NCI-H2029 (cell line): ENCODE measurements around the gene SV2B.

ENCODE experiments used
- DNase-seq: peaks from one replicate; lab custom pipeline; 2025; lab: John Stamatoyannopoulos, UW

The SV2B gene

DNA sequence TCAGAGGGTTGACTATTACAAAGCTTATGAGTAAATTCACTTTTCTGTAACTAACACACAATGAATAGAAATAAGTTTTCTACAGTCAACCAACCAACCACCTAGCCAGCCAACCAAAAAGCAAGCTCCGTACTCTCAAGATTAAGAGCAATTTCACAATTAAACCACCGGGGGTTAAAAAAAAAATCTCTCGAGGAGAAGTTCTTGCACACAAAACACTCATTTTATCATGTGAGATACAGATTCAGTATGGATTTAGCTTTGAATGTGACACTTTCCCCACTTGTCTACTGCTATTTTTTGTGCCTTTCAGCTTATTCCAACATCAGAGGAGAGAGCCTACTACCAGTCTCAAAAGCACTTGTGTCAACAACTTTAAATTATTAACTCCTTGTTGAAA, 135.3 kb downstream of the SV2B start:
- DNase-seq: no peak

DNA sequence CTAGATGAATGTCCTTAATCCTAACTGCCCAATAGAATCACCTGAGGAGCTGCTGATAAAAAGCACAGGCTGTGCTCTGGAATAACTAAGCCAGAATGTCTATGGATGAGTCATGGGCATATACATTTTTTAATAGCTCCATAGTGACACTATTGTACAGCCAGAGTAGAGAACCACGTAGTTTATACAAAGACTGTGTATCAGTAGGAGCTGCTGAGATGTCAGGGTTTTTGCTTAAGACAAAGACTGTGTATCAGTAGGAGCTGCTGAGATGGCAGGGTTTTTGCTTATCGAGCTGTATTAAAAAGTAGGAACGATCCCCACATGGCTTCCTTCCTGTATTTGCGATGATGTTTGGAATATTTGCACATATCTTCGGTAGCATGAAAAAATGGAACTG, 137.4 kb downstream of the SV2B start:
- no peak for DNase-seq

DNA sequence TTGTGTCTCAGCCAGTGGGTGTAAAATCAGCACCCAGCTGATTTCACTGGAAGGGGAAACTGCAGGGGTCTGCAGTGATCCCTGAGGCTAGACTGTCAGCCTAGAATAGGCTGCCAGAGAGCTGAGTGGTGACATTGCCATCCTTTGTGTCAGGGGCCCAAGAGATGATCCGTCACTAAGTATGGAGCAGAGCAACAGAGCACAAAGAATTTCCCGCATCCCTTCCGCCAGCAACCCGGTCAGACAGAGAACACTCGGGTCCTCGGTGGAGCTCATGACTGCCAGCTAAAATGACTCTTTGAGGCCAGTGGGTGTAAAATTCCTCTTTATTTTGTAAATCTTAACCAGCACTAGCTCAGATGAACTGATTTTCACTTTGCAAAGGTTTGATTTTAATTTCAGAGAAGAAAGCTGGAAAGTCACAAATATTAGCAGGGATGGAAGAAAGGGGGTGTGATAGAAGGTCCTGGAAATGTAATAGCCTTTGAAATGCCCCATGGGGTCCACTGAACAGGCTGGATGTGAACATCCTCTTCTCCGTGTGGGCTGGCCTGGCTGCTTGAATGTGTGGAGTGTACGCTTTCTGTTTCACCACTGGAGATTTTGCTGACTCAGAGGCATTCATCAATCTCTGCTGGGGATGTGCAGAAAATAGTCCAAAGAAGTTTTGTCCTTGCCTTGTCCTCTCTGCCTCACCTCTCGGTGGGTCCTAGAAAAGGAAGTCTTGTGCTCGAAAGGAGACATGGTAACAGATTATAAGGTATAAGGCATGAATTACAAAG, 138.8 kb downstream of the SV2B start:
- DNase-seq: no peak

- no peak for DNase-seq
Observed at GRCh38 chr15:91243826-91244225, 143.8 kb downstream of the SV2B start.

GRCh38 chr15:91244919-91245318, 144.9 kb downstream of the SV2B start:
- DNase-seq: no peak

- DNase-seq: no peak
Observed at GRCh38 chr15:91246998-91247397, 146.9 kb downstream of the SV2B start.

GRCh38 chr15:91249591-91249990, 149.5 kb downstream of the SV2B start:
- DNase-seq: no peak

DNA sequence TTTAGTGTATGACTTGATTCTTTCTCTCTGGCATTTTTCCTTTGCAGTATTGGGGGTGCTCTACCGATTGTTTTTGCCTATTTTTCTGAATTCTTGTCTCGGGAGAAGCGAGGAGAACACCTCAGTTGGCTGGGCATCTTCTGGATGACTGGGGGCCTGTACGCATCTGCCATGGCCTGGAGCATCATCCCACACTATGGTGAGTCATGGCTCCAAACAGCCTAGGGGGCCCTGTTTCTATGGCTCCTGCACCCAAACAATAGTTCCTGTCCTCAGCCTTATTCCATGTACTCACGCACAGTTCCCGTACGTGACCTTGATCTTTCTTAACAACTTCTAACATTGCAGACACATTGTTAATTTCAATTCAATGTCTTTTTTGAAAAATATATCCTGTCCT, 152.3 kb downstream of the SV2B start:
- DNase-seq: no peak

DNA sequence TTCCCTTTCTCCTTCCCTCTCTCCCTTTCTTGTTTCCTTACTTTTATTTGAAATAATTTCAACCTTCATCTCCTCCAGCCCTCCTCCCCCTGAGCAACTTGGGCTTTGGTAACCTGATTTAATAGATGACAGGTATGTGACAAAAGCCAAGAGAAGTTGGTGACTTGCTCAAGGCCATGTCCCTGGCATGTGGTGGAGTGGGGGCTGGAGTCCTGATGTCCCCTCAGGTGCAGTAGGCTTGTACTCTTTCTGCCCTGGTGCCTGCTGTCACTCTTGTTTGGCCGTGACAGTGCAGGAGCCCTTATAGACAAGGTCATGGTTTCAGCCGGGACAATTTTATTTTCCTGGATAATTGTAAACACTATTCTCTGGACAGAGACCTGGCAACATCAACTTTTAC, 152.7 kb downstream of the SV2B start:
- DNase-seq: no peak

DNA sequence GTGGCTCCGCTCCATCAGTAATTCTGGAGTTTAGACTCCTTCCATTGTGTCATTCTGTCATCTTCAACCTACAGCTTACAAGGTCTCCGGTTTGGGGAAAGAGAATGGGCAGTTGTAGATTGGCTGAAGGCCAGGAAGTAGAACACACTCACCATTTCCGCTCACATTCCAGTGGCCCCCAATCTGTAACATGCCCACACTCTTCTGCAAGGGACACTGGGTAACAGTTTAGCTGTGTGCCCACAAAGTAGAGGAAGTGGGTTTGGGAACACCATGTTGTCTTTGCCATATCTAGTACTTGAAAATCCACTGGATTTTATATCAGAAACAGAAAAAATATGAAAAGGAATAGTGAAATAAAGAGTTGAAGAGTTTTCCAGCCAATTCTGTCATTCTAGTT, 153.5 kb downstream of the SV2B start:
- DNase-seq: no peak

GRCh38 chr15:91254766-91255165, 154.7 kb downstream of the SV2B start:
- DNase-seq: no peak

- DNase-seq: no peak
Observed at GRCh38 chr15:91255670-91256192, 155.7 kb downstream of the SV2B start.

DNA sequence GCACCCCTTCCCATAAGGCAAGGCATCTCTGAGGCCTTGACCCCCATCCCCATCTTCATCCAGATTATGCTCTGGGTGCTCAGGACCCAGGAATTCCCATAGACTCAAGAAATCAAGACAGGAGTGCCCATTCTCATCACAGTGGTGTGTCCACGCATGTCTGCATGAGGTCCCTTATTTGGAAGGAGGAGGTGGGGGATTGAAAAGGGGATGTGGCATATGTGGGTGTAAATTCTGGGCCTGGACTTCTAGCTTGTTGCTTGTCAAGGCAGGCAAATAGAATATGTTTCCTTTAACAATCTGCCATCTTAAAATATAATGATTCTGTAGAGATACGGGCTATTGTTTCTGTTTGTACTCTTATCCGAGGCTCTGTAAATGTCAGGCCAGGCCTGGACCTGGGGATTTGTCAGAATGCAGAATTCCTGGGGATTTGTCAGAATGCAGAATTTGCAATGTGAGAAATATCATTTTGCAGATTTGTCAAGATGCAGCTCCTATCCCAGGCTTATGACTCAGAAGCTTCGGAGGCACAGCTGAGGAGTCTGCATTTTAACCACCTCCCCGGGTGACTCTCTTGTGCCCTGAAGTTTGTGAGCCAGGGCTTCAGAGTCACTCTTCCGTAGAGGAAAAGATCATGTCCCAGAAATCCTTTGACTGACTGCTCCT, 157.8 kb downstream of the SV2B start:
- no peak for DNase-seq

- no peak for DNase-seq
Observed at GRCh38 chr15:91258415-91258759, 158.3 kb downstream of the SV2B start.

- DNase-seq: no peak
Observed at GRCh38 chr15:91259077-91259476, 159.0 kb downstream of the SV2B start.

GRCh38 chr15:91261345-91261744, 161.3 kb downstream of the SV2B start:
- DNase-seq: no peak

- DNase-seq: no peak
Observed at GRCh38 chr15:91263632-91264531, 163.8 kb downstream of the SV2B start.

DNA sequence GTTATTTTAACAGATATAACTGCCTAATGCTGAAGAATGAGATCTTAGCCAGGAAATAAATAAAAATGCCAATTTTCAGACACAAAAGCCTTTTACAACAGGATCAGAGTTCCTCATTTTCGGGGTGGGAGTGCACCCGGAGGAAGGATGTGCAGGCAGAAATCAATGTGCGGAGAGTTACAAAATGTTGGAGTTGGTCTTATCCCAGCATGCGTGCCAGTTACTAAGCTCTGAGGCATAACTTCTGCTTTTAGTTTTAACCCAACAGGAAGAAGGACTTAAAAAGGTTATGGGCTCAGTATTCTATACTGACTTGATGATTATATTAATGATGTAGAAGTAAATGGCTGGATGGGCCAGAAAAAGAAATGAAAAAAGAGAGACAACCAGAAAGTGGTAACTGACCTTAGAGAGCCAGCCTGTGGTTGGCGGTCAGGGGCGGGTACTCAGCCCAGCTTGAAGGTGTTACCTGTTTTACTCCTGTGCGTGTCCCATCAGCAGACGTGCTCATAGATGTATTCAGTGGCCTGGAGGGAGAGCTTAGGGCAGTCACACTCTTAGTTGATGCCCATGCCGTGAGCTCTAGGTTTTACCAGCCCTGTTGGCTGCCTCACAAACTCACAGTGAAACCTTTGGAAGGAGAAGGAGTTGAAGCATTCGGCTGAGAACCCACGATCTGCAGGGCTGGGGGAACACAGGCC, 164.7 kb downstream of the SV2B start:
- DNase-seq: no peak

DNA sequence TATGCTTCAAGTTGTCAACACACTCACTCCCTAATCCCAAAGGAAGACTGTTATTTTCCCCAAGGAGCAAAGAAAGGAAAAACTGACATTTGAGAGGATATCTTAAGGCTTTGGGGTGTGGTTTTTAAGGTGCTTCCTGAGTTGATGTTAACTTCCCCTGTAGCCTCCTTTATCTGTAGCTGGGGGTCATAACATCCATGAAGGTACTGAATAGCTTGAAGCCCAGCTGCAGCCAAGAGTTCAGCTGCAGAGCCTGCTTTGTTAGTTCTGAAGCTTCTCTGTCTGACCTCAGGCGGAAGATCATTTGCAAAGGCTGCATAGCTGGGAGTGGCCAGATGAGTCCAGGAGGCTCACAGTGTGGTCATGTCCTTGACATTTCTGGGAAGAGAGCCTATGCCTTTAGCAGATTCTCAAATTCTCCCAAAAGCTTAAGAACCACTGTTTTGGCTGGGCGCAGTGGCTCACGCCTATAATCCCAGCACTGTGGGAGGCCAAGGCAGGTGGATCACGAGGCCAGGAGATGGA, 165.4 kb downstream of the SV2B start:
- DNase-seq: no peak

- DNase-seq: no peak
Observed at GRCh38 chr15:91268510-91268909, 168.5 kb downstream of the SV2B start.

- no peak for DNase-seq
Observed at GRCh38 chr15:91270747-91271146, 170.7 kb downstream of the SV2B start.
